ENCODE results near the gene PAX7. TPM values are rescaled to one million over a fixed set of nuclear protein-coding genes. Genes with fewer than 3 reads are reported as not detected.

The PAX7 gene
- polyA plus RNA-seq, 1 experiment: not detected

DNA sequence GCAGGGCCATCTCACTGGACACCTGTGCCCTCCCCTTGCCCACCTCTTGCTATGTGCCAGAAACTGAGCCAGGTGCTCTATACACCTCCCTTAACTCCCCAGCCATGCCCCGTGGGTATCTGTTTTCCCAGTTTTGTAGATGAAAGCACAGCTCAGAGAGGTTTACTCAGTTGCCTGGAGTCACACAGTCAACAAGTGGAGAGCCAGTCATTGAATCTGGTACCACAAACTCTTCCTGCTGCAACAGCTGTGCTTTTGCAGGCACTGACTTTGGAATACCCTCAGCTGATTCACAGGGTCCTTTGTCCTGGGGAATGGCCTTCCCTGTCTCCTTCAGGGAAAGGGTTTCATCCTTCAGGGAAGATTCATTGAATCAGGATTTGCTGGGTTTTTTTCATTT lies 22.1 kb downstream of the PAX7 start:
- no peak for DNase-seq (ENCODE audit: low read depth)
- H3K4me3 ChIP-seq (ENCODE audit: low read depth, low read length): no peak overlapping the region
- ChIA-PET POLR2A (no interaction called here), CTCF (no interaction called here)
- H3K36me3 ChIP-seq (ENCODE audit: control insufficient read depth, insufficient read depth, low read length): no peaks in the 10 kb centered on the region
- TF ChIP-seq, protein P1, sequence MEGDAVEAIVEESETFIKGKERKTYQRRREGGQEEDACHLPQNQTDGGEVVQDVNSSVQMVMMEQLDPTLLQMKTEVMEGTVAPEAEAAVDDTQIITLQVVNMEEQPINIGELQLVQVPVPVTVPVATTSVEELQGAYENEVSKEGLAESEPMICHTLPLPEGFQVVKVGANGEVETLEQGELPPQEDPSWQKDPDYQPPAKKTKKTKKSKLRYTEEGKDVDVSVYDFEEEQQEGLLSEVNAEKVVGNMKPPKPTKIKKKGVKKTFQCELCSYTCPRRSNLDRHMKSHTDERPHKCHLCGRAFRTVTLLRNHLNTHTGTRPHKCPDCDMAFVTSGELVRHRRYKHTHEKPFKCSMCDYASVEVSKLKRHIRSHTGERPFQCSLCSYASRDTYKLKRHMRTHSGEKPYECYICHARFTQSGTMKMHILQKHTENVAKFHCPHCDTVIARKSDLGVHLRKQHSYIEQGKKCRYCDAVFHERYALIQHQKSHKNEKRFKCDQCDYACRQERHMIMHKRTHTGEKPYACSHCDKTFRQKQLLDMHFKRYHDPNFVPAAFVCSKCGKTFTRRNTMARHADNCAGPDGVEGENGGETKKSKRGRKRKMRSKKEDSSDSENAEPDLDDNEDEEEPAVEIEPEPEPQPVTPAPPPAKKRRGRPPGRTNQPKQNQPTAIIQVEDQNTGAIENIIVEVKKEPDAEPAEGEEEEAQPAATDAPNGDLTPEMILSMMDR (IDR thresholded peaks at IDR 0.05; ENCODE audit: insufficient read depth, low read depth, low read length): no peak
- H3K27me3 ChIP-seq (ENCODE audit: control insufficient read depth, insufficient read depth, low read length): peaks cover 23% of the 10 kb centered on the region

DNA sequence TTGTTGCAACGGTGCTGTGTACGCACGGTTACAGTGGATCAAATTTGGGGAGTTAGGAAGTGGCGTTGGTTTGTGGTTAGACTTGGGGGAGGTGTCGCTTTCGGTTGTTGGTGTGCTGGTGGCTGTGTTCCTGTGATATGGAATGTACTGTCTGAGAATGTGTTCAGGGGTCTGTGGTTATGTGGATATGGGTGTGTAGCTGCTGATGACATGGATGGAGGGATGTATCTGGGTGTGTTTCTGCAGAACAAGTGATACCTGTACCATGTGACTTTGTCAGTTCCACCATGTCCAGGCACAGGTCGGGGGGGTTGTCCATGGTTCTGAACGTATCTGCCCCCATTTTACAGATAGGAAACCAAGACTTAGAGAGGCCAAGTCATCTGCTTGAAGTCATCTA lies 22.7 kb downstream of the PAX7 start:
- TF ChIP-seq, protein P1 (IDR thresholded peaks at IDR 0.05; ENCODE audit: insufficient read depth, low read depth, low read length): no peak
- H3K27me3 ChIP-seq (ENCODE audit: control insufficient read depth, insufficient read depth, low read length): peaks cover 22% of the 10 kb centered on the region
- H3K4me3 ChIP-seq (ENCODE audit: low read depth, low read length): no peak overlapping the region
- DNase-seq (ENCODE audit: low read depth): no peak
- POLR2A ChIA-PET: no interaction called here
- CTCF ChIA-PET: no interaction called here
- H3K36me3 ChIP-seq (ENCODE audit: control insufficient read depth, insufficient read depth, low read length): no peaks in the 10 kb centered on the region

DNA sequence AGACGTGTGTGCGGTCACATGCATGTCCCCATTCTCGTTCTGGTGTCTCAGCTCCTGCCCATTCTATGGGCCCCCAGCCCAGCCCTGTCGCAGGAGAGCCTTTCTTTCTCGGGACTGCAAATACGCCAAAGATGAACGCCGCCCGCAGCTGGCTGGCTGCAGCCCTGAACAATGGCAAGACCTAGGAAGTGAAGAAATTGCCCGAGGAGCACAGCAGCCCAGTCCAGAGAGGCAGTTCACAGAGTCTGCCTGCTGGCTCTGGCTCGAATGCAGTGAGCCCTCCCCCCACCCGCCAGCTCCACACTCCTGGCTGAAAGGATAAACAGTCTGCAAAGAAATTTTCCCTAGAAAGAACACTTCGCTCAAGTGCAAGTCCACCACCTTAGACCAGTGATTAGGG lies 23.3 kb downstream of the PAX7 start:
- TF ChIP-seq, protein P1 (IDR thresholded peaks at IDR 0.05; ENCODE audit: insufficient read depth, low read depth, low read length): no peak
- ChIA-PET CTCF (no interaction called here), POLR2A (no interaction called here)
- DNase-seq (ENCODE audit: low read depth): no peak
- H3K4me3 ChIP-seq (ENCODE audit: low read depth, low read length): no peak overlapping the region
- peaks cover 24% of the 10 kb centered on the region for H3K27me3 ChIP-seq (ENCODE audit: control insufficient read depth, insufficient read depth, low read length)
- H3K36me3 ChIP-seq (ENCODE audit: control insufficient read depth, insufficient read depth, low read length): no peaks in the 10 kb centered on the region

DNA sequence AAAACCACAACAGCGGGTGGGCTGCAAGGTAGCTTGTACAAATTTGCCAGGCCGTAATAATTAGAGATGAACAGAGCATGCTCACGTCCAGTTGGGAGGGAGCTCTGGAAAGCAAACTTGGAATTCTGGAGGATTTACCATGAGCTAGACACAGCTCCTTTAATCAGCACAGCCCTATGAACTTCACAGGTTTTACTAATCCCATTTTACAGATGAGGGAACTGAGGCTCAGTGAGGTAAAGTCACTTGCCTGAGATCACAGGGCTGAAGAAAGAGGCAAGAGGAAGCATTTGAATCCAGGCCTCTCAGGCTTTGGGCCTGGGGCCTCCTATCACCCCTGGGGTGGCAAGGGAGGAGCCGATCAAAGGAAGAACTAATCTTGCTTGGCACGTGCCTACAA lies 24.0 kb downstream of the PAX7 start:
- ChIA-PET POLR2A (no interaction called here), CTCF (no interaction called here)
- Histone ChIP-seq H3K36me3 (ENCODE audit: control insufficient read depth, insufficient read depth, low read length) (no peaks in the 10 kb centered on the region), H3K27me3 (ENCODE audit: control insufficient read depth, insufficient read depth, low read length) (peaks cover 25% of the 10 kb centered on the region), H3K4me3 (ENCODE audit: low read depth, low read length) (no peak overlapping the region)
- TF ChIP-seq, protein P1 (IDR thresholded peaks at IDR 0.05; ENCODE audit: insufficient read depth, low read depth, low read length): no peak
- no peak for DNase-seq (ENCODE audit: low read depth)

DNA sequence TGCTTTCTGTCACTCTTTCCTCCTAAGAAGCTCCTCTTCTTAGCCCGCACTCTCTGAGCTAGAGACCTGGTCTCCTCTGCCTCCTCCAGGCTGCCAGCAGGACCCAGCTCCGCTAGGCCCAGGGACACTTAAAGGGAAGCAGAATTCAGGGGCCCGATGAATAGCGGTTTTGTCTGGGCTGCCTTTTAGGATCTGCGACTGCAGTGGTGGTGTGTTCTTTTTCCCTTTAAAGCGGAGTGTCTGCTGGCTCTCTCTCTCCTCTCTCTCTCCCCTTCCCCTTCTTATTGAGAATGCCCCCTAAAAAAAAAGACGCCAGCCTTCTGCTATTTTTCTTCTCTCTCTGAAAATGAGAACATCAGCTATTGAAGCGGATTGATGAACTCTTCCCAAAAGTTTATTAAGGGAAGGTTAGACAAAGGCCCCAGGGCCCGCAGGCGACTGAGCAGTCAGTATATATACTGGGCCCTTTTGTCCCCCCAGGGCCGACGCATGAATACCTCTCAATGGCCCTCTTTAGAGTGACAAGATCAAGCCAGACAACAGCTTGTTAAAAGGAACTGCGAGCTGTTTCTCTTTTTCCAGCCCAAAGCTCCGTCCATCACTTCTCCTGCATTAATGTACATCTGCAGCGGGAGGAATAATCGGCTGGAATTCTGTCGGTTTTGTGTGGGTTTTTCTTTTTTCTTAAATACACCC lies 27.0 kb downstream of the PAX7 start:
- CTCF ChIA-PET: no interaction called here
- Histone ChIP-seq H3K4me3 (ENCODE audit: low read depth, low read length) (no peak overlapping the region), H3K27me3 (ENCODE audit: control insufficient read depth, insufficient read depth, low read length) (peaks cover 21% of the 10 kb centered on the region), H3K36me3 (ENCODE audit: control insufficient read depth, insufficient read depth, low read length) (no peaks in the 10 kb centered on the region)
- DNase-seq (ENCODE audit: low read depth): no peak
- POLR2A ChIA-PET: no interaction called here
- TF ChIP-seq, protein P1 (IDR thresholded peaks at IDR 0.05; ENCODE audit: insufficient read depth, low read depth, low read length): no peak

All from BJ (cell line).